Breast epithelium (tissue), 4 donors: Measurements from ENCODE around the gene DCLK1. TPM values are rescaled to one million over a fixed set of nuclear protein-coding genes. Genes with fewer than 3 reads are reported as not detected.

Experiments used
- DNase-seq, 2 donors: peaks; one replicate each; pipeline ENCODE4 v3.0.0-alpha.2; 2019; ENCODE audit warnings: low spot score in 2 of 2
- H3K27ac ChIP-seq, 2 donors: fragments of 200-600 bp; sonication (generic) in 1 of 2; one replicate each; pipeline ENCODE4 v1.5.1; 2016 to 2019; ENCODE audit warnings: mild to moderate bottlenecking in 1 of 2
- H3K27me3 ChIP-seq, 2 donors: fragments of 200-600 bp; sonication (generic) in 1 of 2; one replicate each; pipeline versions ENCODE4 v1.5.1 to v1.6.0; 2017 to 2019; ENCODE audit warnings: control low read depth in 1 of 2, mild to moderate bottlenecking in 1 of 2
- H3K36me3 ChIP-seq: fragments of 200-600 bp; one replicate; pipeline ENCODE4 v1.5.1; 2019
- H3K4me1 ChIP-seq, 2 donors: fragments of 200-600 bp; sonication (generic); one replicate each; pipeline ENCODE4 v1.5.1; 2016 to 2019; ENCODE audit warnings: control low read depth in 1 of 2
- H3K4me3 ChIP-seq, 3 donors: fragments of 200-600 bp; sonication (generic); 1 replicate in 2 of 3; 2 replicates in 1 of 3; pipeline ENCODE4 v1.5.1; 2016 to 2019; ENCODE audit warnings: mild to moderate bottlenecking in 3 of 3, moderate library complexity in 2 of 3
- H3K9me3 ChIP-seq, 2 donors: fragments of 200-600 bp; sonication (generic) in 1 of 2; one replicate each; pipeline ENCODE4 v1.5.1; 2016 to 2019; ENCODE audit warnings: control low read depth in 1 of 2
- POLR2A ChIP-seq: fragments of 450-650 bp; IDR thresholded peaks from one replicate; pipeline ENCODE4 v1.6.1; 2016; ENCODE audit warnings: antibody characterized with exemption, mild to moderate bottlenecking, moderate library complexity
- POLR2AphosphoS5 ChIP-seq, 3 donors: sonication (generic); formaldehyde crosslinking; IDR thresholded peaks; one replicate each; pipeline ENCODE4 v1.6.1; 2017; ENCODE audit warnings: antibody characterized with exemption in 3 of 3
- intact Hi-C: fragments of 100-400 bp; cut with DNase I; formaldehyde crosslinking; loops from one replicate; pipeline ENCODE4 v1.15.1; 2023; ENCODE audit warnings: low total_unique reads
- total RNA-seq, 3 donors: library from RNA; depleted of rRNA; stranded (reverse); fragments of >200 nt; gene quantifications; one replicate each; pipeline ENCODE4 v1.1.0, GENCODE V29; 2016
- TF ChIP-seq, protein P1 (sequence below), 3 donors: fragments of 450-650 bp; IDR thresholded peaks; one replicate each; pipeline ENCODE4 v1.5.1; 2016 to 2017; ENCODE audit warnings: antibody characterized with exemption in 3 of 3, mild to moderate bottlenecking in 3 of 3, moderate library complexity in 3 of 3

DCLK1 gene
- total RNA-seq, 3 donors from 2014 or later = 21.2 to 158 (median 28.2) TPM

DNA sequence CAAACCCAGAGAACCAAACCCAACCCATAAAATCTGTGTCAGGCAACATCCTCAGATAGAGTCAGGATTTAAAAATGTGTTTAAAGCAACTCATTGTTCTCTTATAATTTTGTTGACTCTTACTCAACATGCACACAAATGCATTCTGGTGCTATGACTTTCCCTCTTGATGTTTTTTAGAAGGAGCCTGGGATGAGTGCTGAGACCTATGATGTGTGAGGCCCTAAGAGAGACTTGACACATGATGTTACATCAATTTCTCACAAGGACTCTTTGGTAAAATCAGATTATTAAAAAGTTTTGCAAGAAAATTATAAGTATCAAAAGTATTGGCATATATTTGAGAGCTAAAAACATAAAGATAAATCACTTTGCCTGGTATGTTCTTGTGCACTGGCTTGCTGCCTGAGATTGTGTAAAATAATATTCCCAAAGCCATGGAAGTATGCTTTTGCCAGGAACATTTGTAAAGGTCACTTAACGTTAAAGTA, 173.9 kb downstream of the DCLK1 start:
- TF ChIP-seq POLR2AphosphoS5 (IDR thresholded peaks at IDR 0.05) (peak in 1 of 3 donors; percentile 66), POLR2A (no peak)
- TF ChIP-seq, protein P1, sequence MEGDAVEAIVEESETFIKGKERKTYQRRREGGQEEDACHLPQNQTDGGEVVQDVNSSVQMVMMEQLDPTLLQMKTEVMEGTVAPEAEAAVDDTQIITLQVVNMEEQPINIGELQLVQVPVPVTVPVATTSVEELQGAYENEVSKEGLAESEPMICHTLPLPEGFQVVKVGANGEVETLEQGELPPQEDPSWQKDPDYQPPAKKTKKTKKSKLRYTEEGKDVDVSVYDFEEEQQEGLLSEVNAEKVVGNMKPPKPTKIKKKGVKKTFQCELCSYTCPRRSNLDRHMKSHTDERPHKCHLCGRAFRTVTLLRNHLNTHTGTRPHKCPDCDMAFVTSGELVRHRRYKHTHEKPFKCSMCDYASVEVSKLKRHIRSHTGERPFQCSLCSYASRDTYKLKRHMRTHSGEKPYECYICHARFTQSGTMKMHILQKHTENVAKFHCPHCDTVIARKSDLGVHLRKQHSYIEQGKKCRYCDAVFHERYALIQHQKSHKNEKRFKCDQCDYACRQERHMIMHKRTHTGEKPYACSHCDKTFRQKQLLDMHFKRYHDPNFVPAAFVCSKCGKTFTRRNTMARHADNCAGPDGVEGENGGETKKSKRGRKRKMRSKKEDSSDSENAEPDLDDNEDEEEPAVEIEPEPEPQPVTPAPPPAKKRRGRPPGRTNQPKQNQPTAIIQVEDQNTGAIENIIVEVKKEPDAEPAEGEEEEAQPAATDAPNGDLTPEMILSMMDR (IDR thresholded peaks at IDR 0.05) = no peak
- peak overlapping the region; percentile 52 to 85 for H3K27ac ChIP-seq
- intact Hi-C loops = no loop called here
- H3K4me1 ChIP-seq = no peaks in the 10 kb centered on the region
- H3K4me3 ChIP-seq = no peak overlapping the region
- H3K27me3 ChIP-seq = no peaks in the 10 kb centered on the region
- no peak for DNase-seq
- no peaks in the 10 kb centered on the region for H3K36me3 ChIP-seq
- no peaks in the 10 kb centered on the region for H3K9me3 ChIP-seq

DNA sequence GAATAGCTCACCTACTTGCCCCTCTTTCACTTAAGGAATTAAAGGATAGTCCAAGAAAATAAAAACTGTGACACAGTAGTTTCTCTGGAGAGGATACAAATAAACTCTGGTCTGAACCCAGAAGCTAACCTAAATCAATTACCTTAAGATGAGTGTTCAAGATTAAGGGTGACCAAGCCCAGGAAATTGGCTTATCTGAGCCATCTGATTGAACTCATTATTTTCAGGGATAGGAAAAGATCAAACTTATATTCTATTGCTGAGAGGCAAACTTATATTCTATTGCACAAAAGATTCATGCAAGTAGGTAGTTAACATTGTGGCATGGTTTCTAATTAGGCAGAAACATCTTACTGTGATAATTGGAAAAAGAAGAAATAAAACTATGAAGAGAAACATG, 175.1 kb downstream of the DCLK1 start:
- no peaks in the 10 kb centered on the region for H3K4me1 ChIP-seq
- intact Hi-C loops = no loop called here
- DNase-seq = no peak
- H3K27me3 ChIP-seq = no peaks in the 10 kb centered on the region
- H3K9me3 ChIP-seq = no peaks in the 10 kb centered on the region
- TF ChIP-seq POLR2AphosphoS5 (IDR thresholded peaks at IDR 0.05) (no peak), POLR2A (no peak)
- peak overlapping the region; percentile 52 to 75 for H3K27ac ChIP-seq
- H3K36me3 ChIP-seq = no peaks in the 10 kb centered on the region
- H3K4me3 ChIP-seq = no peak overlapping the region

DNA sequence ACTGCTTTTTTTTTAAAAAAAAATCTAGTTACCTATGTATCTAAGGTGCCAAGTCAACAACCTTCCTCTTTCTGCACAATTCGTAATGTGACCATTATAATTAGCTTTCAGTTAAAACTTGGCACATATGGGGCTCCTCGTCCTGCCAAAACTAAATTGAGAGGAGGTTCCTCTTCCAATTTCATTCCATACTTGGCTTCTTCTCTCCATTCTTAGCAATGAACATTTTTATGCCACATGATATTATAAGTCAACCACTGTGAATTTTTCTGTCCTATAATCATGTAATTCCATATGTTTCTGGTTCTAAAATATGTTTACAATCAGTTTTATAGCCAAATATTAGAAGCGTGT, 177.0 kb downstream of the DCLK1 start:
- H3K27me3 ChIP-seq = no peaks in the 10 kb centered on the region
- H3K4me3 ChIP-seq = no peak overlapping the region
- H3K4me1 ChIP-seq = no peaks in the 10 kb centered on the region
- peak overlapping the region; percentile 9 to 48 for H3K27ac ChIP-seq
- DNase-seq = no peak
- intact Hi-C loops = no loop called here
- no peaks in the 10 kb centered on the region for H3K36me3 ChIP-seq
- H3K9me3 ChIP-seq = no peaks in the 10 kb centered on the region
- TF ChIP-seq POLR2A (no peak), POLR2AphosphoS5 (IDR thresholded peaks at IDR 0.05) (no peak)
- TF ChIP-seq, protein P1 (IDR thresholded peaks at IDR 0.05) = no peak

DNA sequence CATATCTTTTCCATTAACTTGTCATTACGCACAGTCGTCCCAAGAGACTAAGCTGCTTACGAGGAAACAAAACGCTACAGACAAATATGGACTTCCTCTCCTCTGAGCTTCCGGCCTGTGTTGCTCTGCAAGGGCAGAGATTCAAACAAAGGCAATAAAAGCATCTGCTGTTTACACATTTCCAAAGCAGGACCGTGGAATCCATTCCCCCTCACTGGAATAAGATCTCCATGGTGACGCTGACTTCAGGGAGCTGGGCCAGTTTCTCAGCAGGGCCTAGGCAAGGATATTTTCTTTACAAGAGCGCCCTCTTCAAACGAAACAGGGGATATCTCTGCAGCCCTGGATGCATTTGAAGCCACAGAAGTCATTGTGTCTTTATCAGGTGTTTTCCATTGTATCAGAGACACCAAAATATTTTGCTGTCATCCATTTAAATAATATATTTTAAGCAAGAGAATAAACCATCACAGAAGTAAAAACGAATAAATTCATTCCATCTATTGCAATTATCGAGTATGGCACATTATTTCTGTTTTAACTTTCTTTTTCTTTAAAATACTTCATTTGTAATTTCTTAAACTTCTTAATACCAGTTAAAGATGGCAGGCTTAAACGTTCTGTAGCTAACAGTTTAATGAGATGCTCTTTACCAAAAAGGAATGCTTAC, 177.5 kb downstream of the DCLK1 start:
- Histone ChIP-seq H3K9me3 (no peaks in the 10 kb centered on the region), H3K27me3 (no peaks in the 10 kb centered on the region), H3K4me1 (no peaks in the 10 kb centered on the region), H3K36me3 (no peaks in the 10 kb centered on the region), H3K27ac (peak overlapping the region; percentile 29 to 48), H3K4me3 (no peak overlapping the region)
- TF ChIP-seq, protein P1 (IDR thresholded peaks at IDR 0.05) = no peak
- TF ChIP-seq POLR2AphosphoS5 (IDR thresholded peaks at IDR 0.05) = peak; percentile 34 to 79 (median 56)
- DNase-seq = peak in 1 of 2 donors; percentile 57
- intact Hi-C loops = no loop called here

DNA sequence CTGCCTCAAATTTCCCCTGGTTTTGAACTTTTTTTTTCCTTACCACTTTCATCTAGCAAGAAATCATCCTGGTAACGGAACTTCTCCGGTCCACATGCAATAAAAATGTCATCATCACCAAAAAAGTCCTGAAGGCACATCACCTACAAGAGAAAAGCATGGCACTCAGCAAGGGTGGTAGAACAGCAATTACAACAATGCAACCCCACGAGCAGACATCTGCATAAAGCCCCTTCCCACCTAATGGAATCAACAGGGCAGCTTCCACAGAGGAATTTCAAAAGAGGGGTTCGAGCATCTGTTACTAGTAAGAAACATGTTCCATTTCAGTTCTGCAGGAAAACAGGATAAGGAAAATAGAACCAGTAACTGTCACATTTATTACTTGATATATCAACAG, 183.9 kb downstream of the DCLK1 start:
- H3K27me3 ChIP-seq = no peaks in the 10 kb centered on the region
- H3K9me3 ChIP-seq = peaks cover 0 to 6% of the 10 kb centered on the region in 2 donors
- no peak for DNase-seq
- no peaks in the 10 kb centered on the region for H3K36me3 ChIP-seq
- no peaks in the 10 kb centered on the region for H3K4me1 ChIP-seq
- intact Hi-C loops = loop anchor here (5.0 kb wide), 1 partner anchor 395 kb away; no protein-coding TSS in a partner anchor
- peak overlapping the region in 1 of 2 donors; percentile 5 for H3K27ac ChIP-seq
- H3K4me3 ChIP-seq = no peak overlapping the region
- TF ChIP-seq, protein P1 (IDR thresholded peaks at IDR 0.05) = no peak
- no peak for TF ChIP-seq POLR2A
- TF ChIP-seq POLR2AphosphoS5 (IDR thresholded peaks at IDR 0.05) = peak in 1 of 3 donors; percentile 8
